ENCODE data around the gene H6PD. TPM values are rescaled to one million over a fixed set of nuclear protein-coding genes. Genes with fewer than 3 reads are reported as not detected.
"Not testable (repeated sequence)": the region's sequence is repeated elsewhere in the genome, so short reads cannot be mapped to it uniquely, and the experiment has no call there.

The H6PD gene
- total RNA-seq, 1 donor = 10.5 TPM

- H3K27me3 ChIP-seq (ENCODE audit: insufficient read depth, low read length); H3K4me3 ChIP-seq (ENCODE audit: low read length); H3K9me3 ChIP-seq (ENCODE audit: low read depth, low read length): not testable (repeated sequence)
- peaks cover 11% of the 10 kb centered on the region for H3K4me1 ChIP-seq (ENCODE audit: insufficient read depth, low read length)
These were observed 65.3 kb downstream of the H6PD start for GRCh38 chr1:9299571-9300541.

DNA sequence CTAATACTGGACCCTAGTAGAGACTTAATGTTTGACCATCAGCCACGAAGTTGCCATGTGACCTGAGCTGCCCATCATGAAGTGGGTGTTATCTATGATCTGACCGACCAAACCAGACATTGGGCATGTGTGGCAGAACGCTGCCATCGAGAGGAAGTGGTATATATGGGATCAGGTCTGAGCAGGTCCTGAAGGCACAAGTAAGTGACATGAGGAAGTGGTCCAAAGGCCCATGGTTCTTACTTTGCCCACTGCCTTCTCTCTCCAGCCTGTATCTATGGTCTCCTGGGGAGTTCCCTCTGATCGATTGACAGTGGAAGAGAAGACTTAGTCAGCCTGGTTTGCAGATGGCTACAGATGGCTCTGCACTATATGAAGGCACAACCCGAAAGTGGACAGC, 66.0 kb downstream of the H6PD start:
- peaks cover 9% of the 10 kb centered on the region for H3K4me1 ChIP-seq (ENCODE audit: insufficient read depth, low read length)
- no peaks in the 10 kb centered on the region for H3K27me3 ChIP-seq (ENCODE audit: insufficient read depth, low read length)
- H3K9me3 ChIP-seq (ENCODE audit: low read depth, low read length) = no peaks in the 10 kb centered on the region
- H3K4me3 ChIP-seq (ENCODE audit: low read length) = no peak overlapping the region

GRCh38 chr1:9302745-9303524, 68.4 kb downstream of the H6PD start:
- Histone ChIP-seq H3K4me1 (ENCODE audit: insufficient read depth, low read length) (peaks cover 9% of the 10 kb centered on the region), H3K4me3 (ENCODE audit: low read length) (no peak overlapping the region), H3K27me3 (ENCODE audit: insufficient read depth, low read length) (no peaks in the 10 kb centered on the region), H3K9me3 (ENCODE audit: low read depth, low read length) (no peaks in the 10 kb centered on the region)

DNA sequence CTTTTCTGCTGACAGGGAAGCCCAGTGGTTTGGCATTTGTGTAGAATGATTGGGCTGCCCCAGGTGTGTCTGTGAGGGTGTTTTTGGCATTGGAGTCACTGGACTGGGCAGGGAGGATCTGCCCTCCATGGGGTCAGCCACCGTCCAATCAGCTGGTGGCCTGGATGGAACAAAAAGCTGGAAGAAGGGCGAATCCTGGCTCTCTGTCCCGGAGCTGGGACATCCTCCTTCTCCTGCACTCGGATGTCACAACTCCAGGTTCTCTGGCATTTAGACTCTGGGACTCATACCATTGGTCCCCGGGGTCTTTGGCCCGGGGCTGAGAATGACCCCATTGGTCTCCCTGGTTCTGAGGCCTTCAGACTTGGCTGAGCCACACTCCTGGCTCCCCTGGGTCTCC, 69.3 kb downstream of the H6PD start:
- peaks cover 9% of the 10 kb centered on the region for H3K4me1 ChIP-seq (ENCODE audit: insufficient read depth, low read length)
- H3K27me3 ChIP-seq (ENCODE audit: insufficient read depth, low read length) = no peaks in the 10 kb centered on the region
- no peak overlapping the region for H3K4me3 ChIP-seq (ENCODE audit: low read length)
- no peaks in the 10 kb centered on the region for H3K9me3 ChIP-seq (ENCODE audit: low read depth, low read length)

- H3K4me3 ChIP-seq (ENCODE audit: low read length) = no peak overlapping the region
- H3K27me3 ChIP-seq (ENCODE audit: insufficient read depth, low read length) = no peaks in the 10 kb centered on the region
These were observed 70.6 kb downstream of the H6PD start for GRCh38 chr1:9305216-9305615.

DNA sequence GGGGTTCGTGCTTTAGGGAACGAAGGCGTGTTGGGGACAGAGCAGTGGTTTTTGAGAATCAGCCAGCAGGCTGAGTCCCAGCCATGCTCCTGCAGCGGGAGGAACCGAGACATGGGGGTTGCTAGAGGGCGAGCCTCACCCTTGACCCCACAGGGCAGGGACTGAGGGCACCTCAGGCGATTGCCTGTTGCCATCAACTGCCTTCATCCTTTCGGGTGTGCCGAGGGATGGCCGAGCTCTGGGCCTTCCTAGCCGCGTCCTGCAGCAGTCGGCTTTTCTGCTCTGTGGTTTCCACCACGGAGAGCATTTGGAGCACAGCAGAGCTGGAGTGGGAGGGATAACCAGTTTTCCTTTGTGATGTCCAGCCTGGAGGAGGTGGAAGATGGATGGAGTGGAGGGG, 71.4 kb downstream of the H6PD start:
- H3K4me3 ChIP-seq (ENCODE audit: low read length) = no peak overlapping the region
- H3K27me3 ChIP-seq (ENCODE audit: insufficient read depth, low read length) = no peaks in the 10 kb centered on the region
- H3K4me1 ChIP-seq (ENCODE audit: insufficient read depth, low read length) = no peaks in the 10 kb centered on the region
- H3K9me3 ChIP-seq (ENCODE audit: low read depth, low read length) = no peaks in the 10 kb centered on the region

More at GRCh38 chr1:9305216-9305615, 70.6 kb downstream of the H6PD start:
- Histone ChIP-seq H3K9me3 (ENCODE audit: low read depth, low read length) (no peaks in the 10 kb centered on the region), H3K4me1 (ENCODE audit: insufficient read depth, low read length) (peaks cover 6% of the 10 kb centered on the region)

GRCh38 chr1:9307303-9307702, 72.7 kb downstream of the H6PD start:
- Histone ChIP-seq H3K4me1 (ENCODE audit: insufficient read depth, low read length) (no peaks in the 10 kb centered on the region), H3K9me3 (ENCODE audit: low read depth, low read length) (no peaks in the 10 kb centered on the region), H3K4me3 (ENCODE audit: low read length) (no peak overlapping the region), H3K27me3 (ENCODE audit: insufficient read depth, low read length) (no peaks in the 10 kb centered on the region)

DNA sequence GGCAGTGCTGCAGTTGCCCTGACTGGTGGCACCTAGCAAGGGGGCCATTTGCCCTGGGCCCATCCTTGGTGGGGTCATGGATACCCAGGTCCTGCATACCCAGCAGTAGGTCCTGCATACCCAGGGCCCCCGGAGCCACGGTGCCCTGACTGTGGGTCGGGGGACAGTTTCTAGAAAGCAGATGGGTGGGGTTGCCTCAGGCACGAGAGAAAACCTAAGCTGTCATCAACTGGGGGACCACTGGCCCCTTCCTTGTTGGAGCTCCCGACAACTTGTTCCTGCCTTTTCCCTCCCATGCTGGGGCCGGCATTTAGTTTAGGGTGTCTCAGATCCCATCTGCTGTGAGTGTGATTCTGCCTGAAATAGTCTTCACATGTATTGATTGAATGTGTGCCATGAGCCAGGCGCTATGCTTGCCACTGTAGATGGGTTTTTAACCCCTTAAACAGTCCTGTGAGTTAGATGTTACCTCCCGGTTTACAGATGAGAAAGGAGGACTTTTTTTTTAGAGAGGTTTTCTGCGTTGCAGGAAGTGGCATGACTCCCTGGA, 73.7 kb downstream of the H6PD start:
- H3K9me3 ChIP-seq (ENCODE audit: low read depth, low read length) = no peaks in the 10 kb centered on the region
- no peaks in the 10 kb centered on the region for H3K4me1 ChIP-seq (ENCODE audit: insufficient read depth, low read length)
- H3K27me3 ChIP-seq (ENCODE audit: insufficient read depth, low read length) = no peaks in the 10 kb centered on the region
- H3K4me3 ChIP-seq (ENCODE audit: low read length) = no peak overlapping the region

- Histone ChIP-seq H3K4me1 (ENCODE audit: insufficient read depth, low read length) (no peaks in the 10 kb centered on the region), H3K9me3 (ENCODE audit: low read depth, low read length) (no peaks in the 10 kb centered on the region), H3K4me3 (ENCODE audit: low read length) (no peak overlapping the region), H3K27me3 (ENCODE audit: insufficient read depth, low read length) (no peaks in the 10 kb centered on the region)
These were observed 74.5 kb downstream of the H6PD start for GRCh38 chr1:9309080-9309479.

GRCh38 chr1:9309991-9310390, 75.4 kb downstream of the H6PD start:
- no peak overlapping the region for H3K4me3 ChIP-seq (ENCODE audit: low read length)
- no peaks in the 10 kb centered on the region for H3K27me3 ChIP-seq (ENCODE audit: insufficient read depth, low read length)
- no peaks in the 10 kb centered on the region for H3K9me3 ChIP-seq (ENCODE audit: low read depth, low read length)
- H3K4me1 ChIP-seq (ENCODE audit: insufficient read depth, low read length) = no peaks in the 10 kb centered on the region

GRCh38 chr1:9311029-9311428, 76.5 kb downstream of the H6PD start:
- no peaks in the 10 kb centered on the region for H3K27me3 ChIP-seq (ENCODE audit: insufficient read depth, low read length)
- no peak overlapping the region for H3K4me3 ChIP-seq (ENCODE audit: low read length)
- H3K9me3 ChIP-seq (ENCODE audit: low read depth, low read length) = no peaks in the 10 kb centered on the region
- H3K4me1 ChIP-seq (ENCODE audit: insufficient read depth, low read length) = no peaks in the 10 kb centered on the region

GRCh38 chr1:9311479-9311878, 76.9 kb downstream of the H6PD start:
- Histone ChIP-seq H3K27me3 (ENCODE audit: insufficient read depth, low read length) (no peaks in the 10 kb centered on the region), H3K4me1 (ENCODE audit: insufficient read depth, low read length) (no peaks in the 10 kb centered on the region), H3K4me3 (ENCODE audit: low read length) (no peak overlapping the region), H3K9me3 (ENCODE audit: low read depth, low read length) (no peaks in the 10 kb centered on the region)

DNA sequence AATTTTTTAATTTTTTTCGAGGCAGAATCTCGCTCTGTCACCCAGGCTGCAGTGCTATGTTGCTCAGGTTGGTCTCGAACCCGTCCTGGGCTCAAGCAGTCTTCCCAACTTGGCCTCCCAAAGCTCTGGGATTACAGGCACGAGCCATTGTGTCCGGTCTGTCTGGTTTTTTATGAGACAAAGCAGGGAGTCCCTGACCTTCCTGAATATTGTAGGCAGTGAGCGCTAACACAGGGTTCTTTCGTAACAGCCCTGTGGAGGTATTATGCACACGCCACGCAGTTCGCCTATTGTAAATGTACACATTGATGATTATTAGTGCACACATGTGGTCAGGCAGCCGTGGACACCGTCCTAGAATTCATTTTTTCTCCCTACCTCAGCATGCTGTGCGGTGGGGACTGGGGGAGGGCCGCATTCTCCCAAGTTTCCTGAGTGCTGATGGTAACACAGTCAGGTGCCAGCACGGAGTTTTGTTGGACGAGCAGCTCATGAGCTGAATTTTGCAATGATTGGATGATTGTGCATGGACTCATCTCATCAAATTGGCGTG, 77.7 kb downstream of the H6PD start:
- no peaks in the 10 kb centered on the region for H3K4me1 ChIP-seq (ENCODE audit: insufficient read depth, low read length)
- no peaks in the 10 kb centered on the region for H3K9me3 ChIP-seq (ENCODE audit: low read depth, low read length)
- H3K4me3 ChIP-seq (ENCODE audit: low read length) = no peak overlapping the region
- no peaks in the 10 kb centered on the region for H3K27me3 ChIP-seq (ENCODE audit: insufficient read depth, low read length)

DNA sequence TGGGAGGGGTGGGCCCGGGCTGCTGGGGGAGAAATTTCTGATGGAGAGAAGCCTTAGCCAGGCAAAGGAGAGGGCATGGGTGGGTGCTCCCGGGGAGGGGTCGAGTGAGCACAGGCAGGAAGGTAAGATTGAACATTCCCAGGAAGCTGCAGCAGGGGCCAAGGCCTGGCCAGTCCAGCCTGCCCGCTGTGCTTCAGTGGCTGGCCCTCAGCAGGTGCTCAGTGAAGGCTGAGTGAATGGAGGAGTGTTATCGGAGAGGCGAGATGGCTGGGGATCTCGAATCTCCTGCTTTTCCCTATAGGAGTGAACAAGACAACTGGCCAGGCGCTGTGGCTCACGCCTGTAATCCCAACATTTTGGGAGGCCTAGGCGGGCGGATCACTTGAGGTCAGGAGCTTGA, 79.0 kb downstream of the H6PD start:
- Histone ChIP-seq H3K4me1 (ENCODE audit: insufficient read depth, low read length) (no peaks in the 10 kb centered on the region), H3K9me3 (ENCODE audit: low read depth, low read length) (no peaks in the 10 kb centered on the region), H3K4me3 (ENCODE audit: low read length) (no peak overlapping the region), H3K27me3 (ENCODE audit: insufficient read depth, low read length) (no peaks in the 10 kb centered on the region)

GRCh38 chr1:9314111-9314510, 79.5 kb downstream of the H6PD start:
- Histone ChIP-seq H3K4me1 (ENCODE audit: insufficient read depth, low read length) (no peaks in the 10 kb centered on the region), H3K4me3 (ENCODE audit: low read length) (no peak overlapping the region), H3K27me3 (ENCODE audit: insufficient read depth, low read length) (no peaks in the 10 kb centered on the region), H3K9me3 (ENCODE audit: low read depth, low read length) (no peaks in the 10 kb centered on the region)
